ENCODE measurements around the gene PDGFC.

The PDGFC gene

DNA sequence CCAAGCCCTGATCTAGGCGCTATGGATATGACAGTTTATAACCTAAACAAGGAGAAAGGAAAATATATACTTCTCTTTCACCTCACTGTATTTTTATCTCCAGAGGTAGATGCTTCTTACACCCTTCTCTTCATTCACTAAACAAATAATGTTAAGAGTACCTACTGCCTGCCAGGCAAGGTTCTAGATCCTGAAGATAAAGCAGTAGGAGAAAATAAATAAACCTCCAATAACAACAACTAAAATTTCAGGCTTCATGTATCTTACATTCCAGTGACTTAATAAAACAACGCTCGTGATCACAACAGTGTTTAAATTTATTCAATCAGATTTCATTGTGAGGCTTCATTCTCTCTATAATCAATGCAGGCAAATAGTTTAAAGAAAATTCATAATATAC is 20.7 kb downstream of the PDGFC start:
- H3K27me3 ChIP-seq (ENCODE audit: control insufficient read depth in 1 of 2, insufficient read depth in 2 of 2, low read length in 2 of 2), result no peaks in the 10 kb centered on the region
- H3K9me3 ChIP-seq (ENCODE audit: control insufficient read depth in 2 of 2, low read length in 2 of 2), result no peaks in the 10 kb centered on the region
- H3K4me3 ChIP-seq (ENCODE audit: low read length in 2 of 2), result peak overlapping the region; percentile 17 to 33
- peaks cover 18% of the 10 kb centered on the region for H3K4me1 ChIP-seq (ENCODE audit: control insufficient read depth, insufficient read depth, low read length)
- H3K36me3 ChIP-seq (ENCODE audit: control insufficient read depth in 2 of 2, insufficient read depth in 2 of 2, low read length in 2 of 2), result no peaks in the 10 kb centered on the region
- H3K27ac ChIP-seq (ENCODE audit: low read length), result no peak overlapping the region
- H3K9ac ChIP-seq (ENCODE audit: low read length in 2 of 2), result no peak overlapping the region

GRCh38 chr4:156950090-156950489 is 21.5 kb downstream of the PDGFC start:
- no peaks in the 10 kb centered on the region for H3K36me3 ChIP-seq (ENCODE audit: control insufficient read depth in 2 of 2, insufficient read depth in 2 of 2, low read length in 2 of 2)
- H3K27ac ChIP-seq (ENCODE audit: low read length), result peak overlapping the region; percentile 81
- peaks cover 20% of the 10 kb centered on the region for H3K4me1 ChIP-seq (ENCODE audit: control insufficient read depth, insufficient read depth, low read length)
- peak overlapping the region in 1 of 2 donors; percentile 32 for H3K4me3 ChIP-seq (ENCODE audit: low read length in 2 of 2)
- no peak overlapping the region for H3K9ac ChIP-seq (ENCODE audit: low read length in 2 of 2)
- no peaks in the 10 kb centered on the region for H3K9me3 ChIP-seq (ENCODE audit: control insufficient read depth in 2 of 2, low read length in 2 of 2)
- H3K27me3 ChIP-seq (ENCODE audit: control insufficient read depth in 1 of 2, insufficient read depth in 2 of 2, low read length in 2 of 2), result no peaks in the 10 kb centered on the region

DNA sequence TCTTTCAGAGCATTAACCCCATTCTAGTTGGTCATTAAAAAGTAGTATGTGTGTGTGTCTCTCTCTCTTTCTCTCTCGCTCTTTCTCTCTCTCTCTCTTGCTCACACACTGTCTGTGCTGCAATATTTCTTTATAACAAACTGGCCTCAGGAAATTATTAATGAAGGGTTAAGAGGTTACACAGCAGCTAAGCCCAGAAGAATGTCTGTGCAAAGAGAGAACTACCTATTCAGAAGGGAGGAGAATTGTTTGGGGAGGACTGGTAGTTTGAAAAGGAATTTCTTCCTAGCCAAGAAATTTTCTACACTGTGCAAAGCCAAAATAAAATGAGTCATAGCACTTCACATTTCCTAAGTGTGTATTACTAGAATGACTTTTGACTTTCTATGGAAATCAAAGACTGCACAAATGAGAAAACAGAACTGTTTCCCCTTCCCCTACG is 22.2 kb downstream of the PDGFC start:
- no peaks in the 10 kb centered on the region for H3K27me3 ChIP-seq (ENCODE audit: control insufficient read depth in 1 of 2, insufficient read depth in 2 of 2, low read length in 2 of 2)
- peak overlapping the region; percentile 81 for H3K27ac ChIP-seq (ENCODE audit: low read length)
- peak overlapping the region; percentile 1 to 32 for H3K4me3 ChIP-seq (ENCODE audit: low read length in 2 of 2)
- H3K9ac ChIP-seq (ENCODE audit: low read length in 2 of 2), result no peak overlapping the region
- no peaks in the 10 kb centered on the region for H3K36me3 ChIP-seq (ENCODE audit: control insufficient read depth in 2 of 2, insufficient read depth in 2 of 2, low read length in 2 of 2)
- peaks cover 19% of the 10 kb centered on the region for H3K4me1 ChIP-seq (ENCODE audit: control insufficient read depth, insufficient read depth, low read length)
- H3K9me3 ChIP-seq (ENCODE audit: control insufficient read depth in 2 of 2, low read length in 2 of 2), result no peaks in the 10 kb centered on the region

GRCh38 chr4:156948738-156949137 is 22.9 kb downstream of the PDGFC start:
- peak overlapping the region; percentile 20 to 21 for H3K9ac ChIP-seq (ENCODE audit: low read length in 2 of 2)
- peak overlapping the region in 1 of 2 donors; percentile 8 for H3K4me3 ChIP-seq (ENCODE audit: low read length in 2 of 2)
- peaks cover 19% of the 10 kb centered on the region for H3K4me1 ChIP-seq (ENCODE audit: control insufficient read depth, insufficient read depth, low read length)
- no peaks in the 10 kb centered on the region for H3K27me3 ChIP-seq (ENCODE audit: control insufficient read depth in 1 of 2, insufficient read depth in 2 of 2, low read length in 2 of 2)
- no peaks in the 10 kb centered on the region for H3K36me3 ChIP-seq (ENCODE audit: control insufficient read depth in 2 of 2, insufficient read depth in 2 of 2, low read length in 2 of 2)
- peak overlapping the region; percentile 81 for H3K27ac ChIP-seq (ENCODE audit: low read length)
- no peaks in the 10 kb centered on the region for H3K9me3 ChIP-seq (ENCODE audit: control insufficient read depth in 2 of 2, low read length in 2 of 2)

DNA sequence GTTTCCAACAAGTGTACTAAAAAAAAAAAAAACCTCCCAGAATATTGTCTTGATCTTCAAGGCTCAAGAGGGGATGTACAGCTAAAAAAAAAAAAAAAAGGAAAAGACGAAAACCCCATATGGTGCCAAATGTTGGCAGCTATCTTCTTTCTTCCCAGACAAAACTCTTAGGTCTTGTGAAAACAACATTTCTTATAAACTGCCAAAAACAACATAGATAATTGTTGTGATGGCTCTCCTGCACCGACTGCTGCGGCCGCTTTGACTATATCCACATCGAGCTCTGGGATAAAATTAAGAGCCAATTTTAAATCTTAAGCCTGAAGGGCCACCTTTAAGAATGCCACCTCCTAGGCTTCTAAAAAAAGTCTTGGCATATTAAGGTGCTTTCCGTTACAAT is 23.5 kb downstream of the PDGFC start:
- H3K9me3 ChIP-seq (ENCODE audit: control insufficient read depth in 2 of 2, low read length in 2 of 2), result no peaks in the 10 kb centered on the region
- no peaks in the 10 kb centered on the region for H3K36me3 ChIP-seq (ENCODE audit: control insufficient read depth in 2 of 2, insufficient read depth in 2 of 2, low read length in 2 of 2)
- H3K27me3 ChIP-seq (ENCODE audit: control insufficient read depth in 1 of 2, insufficient read depth in 2 of 2, low read length in 2 of 2), result no peaks in the 10 kb centered on the region
- H3K4me3 ChIP-seq (ENCODE audit: low read length in 2 of 2), result peak overlapping the region in 1 of 2 donors; percentile 24
- peak overlapping the region in 1 of 2 donors; percentile 20 for H3K9ac ChIP-seq (ENCODE audit: low read length in 2 of 2)
- H3K4me1 ChIP-seq (ENCODE audit: control insufficient read depth, insufficient read depth, low read length), result peaks cover 22% of the 10 kb centered on the region
- peak overlapping the region; percentile 81 for H3K27ac ChIP-seq (ENCODE audit: low read length)

- peak overlapping the region; percentile 81 for H3K27ac ChIP-seq (ENCODE audit: low read length)
- H3K27me3 ChIP-seq (ENCODE audit: control insufficient read depth in 1 of 2, insufficient read depth in 2 of 2, low read length in 2 of 2), result no peaks in the 10 kb centered on the region
- no peaks in the 10 kb centered on the region for H3K36me3 ChIP-seq (ENCODE audit: control insufficient read depth in 2 of 2, insufficient read depth in 2 of 2, low read length in 2 of 2)
- peak overlapping the region in 1 of 2 donors; percentile 24 for H3K4me3 ChIP-seq (ENCODE audit: low read length in 2 of 2)
- H3K9ac ChIP-seq (ENCODE audit: low read length in 2 of 2), result peak overlapping the region; percentile 17 to 43
- H3K4me1 ChIP-seq (ENCODE audit: control insufficient read depth, insufficient read depth, low read length), result peaks cover 22% of the 10 kb centered on the region
- H3K9me3 ChIP-seq (ENCODE audit: control insufficient read depth in 2 of 2, low read length in 2 of 2), result no peaks in the 10 kb centered on the region
These were observed 24.8 kb downstream of the PDGFC start for GRCh38 chr4:156946516-156947424.

DNA sequence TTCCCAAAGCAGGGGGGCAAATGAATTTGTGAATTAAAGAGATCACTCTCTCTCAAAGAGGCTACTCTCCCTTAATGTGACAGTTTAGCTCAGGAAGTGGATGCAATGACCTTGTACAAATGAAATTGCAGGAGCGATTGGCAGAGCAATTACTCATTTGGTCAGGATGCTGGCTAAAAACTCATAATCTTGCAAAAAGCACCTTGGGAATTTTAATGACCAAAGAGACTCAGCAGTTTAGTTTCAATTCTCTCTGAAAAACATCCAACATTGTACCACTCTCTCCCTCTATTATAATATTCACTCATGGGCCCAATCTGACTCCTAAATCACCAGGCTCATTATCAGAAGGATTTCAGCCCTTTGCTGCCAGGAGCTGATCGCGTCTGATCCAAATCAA is 26.1 kb downstream of the PDGFC start:
- no peaks in the 10 kb centered on the region for H3K36me3 ChIP-seq (ENCODE audit: control insufficient read depth in 2 of 2, insufficient read depth in 2 of 2, low read length in 2 of 2)
- peak overlapping the region; percentile 27 to 36 for H3K4me3 ChIP-seq (ENCODE audit: low read length in 2 of 2)
- H3K27ac ChIP-seq (ENCODE audit: low read length), result peak overlapping the region; percentile 81
- H3K9ac ChIP-seq (ENCODE audit: low read length in 2 of 2), result peak overlapping the region; percentile 8 to 22
- peaks cover 22% of the 10 kb centered on the region for H3K4me1 ChIP-seq (ENCODE audit: control insufficient read depth, insufficient read depth, low read length)
- H3K27me3 ChIP-seq (ENCODE audit: control insufficient read depth in 1 of 2, insufficient read depth in 2 of 2, low read length in 2 of 2), result no peaks in the 10 kb centered on the region
- no peaks in the 10 kb centered on the region for H3K9me3 ChIP-seq (ENCODE audit: control insufficient read depth in 2 of 2, low read length in 2 of 2)

DNA sequence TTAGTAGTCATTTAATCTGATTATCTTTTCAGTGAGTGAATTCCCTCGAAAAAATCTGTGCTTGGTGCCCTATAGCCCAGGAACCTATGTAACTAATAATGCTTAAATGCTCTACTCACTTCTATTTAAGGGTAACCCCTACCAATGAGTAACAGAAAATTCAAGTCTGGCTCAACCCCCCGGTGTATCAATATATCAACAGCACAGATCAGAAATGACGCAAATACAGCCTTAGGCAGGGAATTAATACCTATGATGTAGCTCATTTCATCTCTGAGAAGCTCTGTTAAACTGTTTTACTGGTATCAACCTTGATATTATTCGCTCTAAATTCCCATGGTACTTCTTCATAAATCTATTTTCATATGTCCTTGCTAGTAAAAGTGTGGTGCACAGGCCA is 28.6 kb downstream of the PDGFC start:
- Histone ChIP-seq H3K36me3 (ENCODE audit: control insufficient read depth in 2 of 2, insufficient read depth in 2 of 2, low read length in 2 of 2) (no peaks in the 10 kb centered on the region), H3K27me3 (ENCODE audit: control insufficient read depth in 1 of 2, insufficient read depth in 2 of 2, low read length in 2 of 2) (no peaks in the 10 kb centered on the region), H3K9ac (ENCODE audit: low read length in 2 of 2) (peak overlapping the region in 1 of 2 donors; percentile 34), H3K4me3 (ENCODE audit: low read length in 2 of 2) (no peak overlapping the region), H3K27ac (ENCODE audit: low read length) (peak overlapping the region; percentile 69), H3K9me3 (ENCODE audit: control insufficient read depth in 2 of 2, low read length in 2 of 2) (no peaks in the 10 kb centered on the region), H3K4me1 (ENCODE audit: control insufficient read depth, insufficient read depth, low read length) (peaks cover 15% of the 10 kb centered on the region)

GRCh38 chr4:156941940-156942548 is 29.6 kb downstream of the PDGFC start:
- Histone ChIP-seq H3K27ac (ENCODE audit: low read length) (peak overlapping the region; percentile 80), H3K4me1 (ENCODE audit: control insufficient read depth, insufficient read depth, low read length) (peaks cover 14% of the 10 kb centered on the region), H3K36me3 (ENCODE audit: control insufficient read depth in 2 of 2, insufficient read depth in 2 of 2, low read length in 2 of 2) (no peaks in the 10 kb centered on the region), H3K9ac (ENCODE audit: low read length in 2 of 2) (peak overlapping the region; percentile 62 to 76), H3K9me3 (ENCODE audit: control insufficient read depth in 2 of 2, low read length in 2 of 2) (no peaks in the 10 kb centered on the region), H3K4me3 (ENCODE audit: low read length in 2 of 2) (peak overlapping the region in 1 of 2 donors; percentile 40), H3K27me3 (ENCODE audit: control insufficient read depth in 1 of 2, insufficient read depth in 2 of 2, low read length in 2 of 2) (no peaks in the 10 kb centered on the region)

GRCh38 chr4:156939801-156940200 is 31.8 kb downstream of the PDGFC start:
- Histone ChIP-seq H3K9ac (ENCODE audit: low read length in 2 of 2) (no peak overlapping the region), H3K27me3 (ENCODE audit: control insufficient read depth in 1 of 2, insufficient read depth in 2 of 2, low read length in 2 of 2) (no peaks in the 10 kb centered on the region), H3K36me3 (ENCODE audit: control insufficient read depth in 2 of 2, insufficient read depth in 2 of 2, low read length in 2 of 2) (peaks cover 0 to 4% of the 10 kb centered on the region in 2 donors), H3K4me1 (ENCODE audit: control insufficient read depth, insufficient read depth, low read length) (peaks cover 9% of the 10 kb centered on the region), H3K9me3 (ENCODE audit: control insufficient read depth in 2 of 2, low read length in 2 of 2) (no peaks in the 10 kb centered on the region), H3K4me3 (ENCODE audit: low read length in 2 of 2) (no peak overlapping the region), H3K27ac (ENCODE audit: low read length) (peak overlapping the region; percentile 80)
